ENCODE measurements around the gene UPK3BL1.
"Not testable (repeated sequence)": the region's sequence is repeated elsewhere in the genome, so short reads cannot be mapped to it uniquely, and the experiment has no call there.

The UPK3BL1 gene

DNA sequence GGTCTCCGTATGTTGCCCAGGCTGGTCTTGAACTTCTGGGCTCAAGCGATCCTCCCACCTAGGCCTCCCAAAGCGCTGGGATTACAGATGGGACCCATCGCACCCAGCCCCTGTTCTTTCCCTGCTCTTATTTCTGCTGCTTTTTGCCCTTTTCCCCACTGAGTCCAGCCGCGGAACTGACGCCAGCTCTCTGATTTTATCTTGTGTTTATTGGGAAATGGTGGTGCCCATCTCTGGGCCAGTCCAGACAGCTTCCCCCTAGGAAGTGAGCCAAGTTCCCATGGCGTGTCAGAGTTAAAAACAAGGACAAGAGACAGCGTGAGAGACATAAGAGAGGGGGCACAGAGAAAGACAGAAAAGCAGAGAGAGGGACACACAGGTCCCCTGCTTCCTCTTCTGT is 12.0 kb downstream of the UPK3BL1 start:
- H3K4me3 ChIP-seq (ENCODE audit: low read depth, low read length): not testable (repeated sequence)

- H3K4me3 ChIP-seq (ENCODE audit: low read depth, low read length): not testable (repeated sequence)
Measured at GRCh38 chr7:102627271-102627904, 15.2 kb downstream of the UPK3BL1 start.

GRCh38 chr7:102618122-102618521 is 24.5 kb downstream of the UPK3BL1 start:
- not testable (repeated sequence) for H3K4me3 ChIP-seq (ENCODE audit: low read depth, low read length)

DNA sequence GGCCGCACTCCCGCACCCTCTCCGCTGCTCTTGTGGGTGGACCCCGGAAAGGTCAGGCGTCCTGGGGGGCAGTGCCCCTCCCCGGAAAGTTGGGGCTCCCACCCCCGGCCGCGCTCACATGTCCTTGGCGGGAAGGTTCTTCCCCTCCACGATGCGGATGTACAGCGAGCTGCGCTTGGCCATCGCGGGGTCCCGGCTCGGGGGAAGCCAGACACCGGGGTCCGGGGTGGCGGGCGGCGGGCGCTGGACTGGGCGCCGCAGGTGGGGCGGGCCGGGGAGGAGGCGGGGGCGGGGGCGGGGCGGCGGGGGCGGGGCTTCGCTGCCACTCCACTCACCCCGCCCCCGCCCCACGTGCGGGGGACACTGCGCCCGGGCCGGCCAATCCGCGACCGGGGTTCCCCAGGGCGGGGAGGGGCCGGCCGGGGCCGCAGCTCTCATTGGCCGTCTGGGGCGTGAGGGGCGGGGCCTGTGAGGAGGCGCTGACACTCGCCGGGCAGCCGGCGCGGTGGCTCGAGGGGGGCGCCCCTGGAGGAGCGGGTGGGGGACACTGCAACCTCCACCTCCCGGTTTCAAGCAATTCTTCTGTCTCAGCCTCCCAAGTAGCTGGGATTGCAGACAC is 26.0 kb downstream of the UPK3BL1 start, which contains the start of gene RASA4:
Gene RASA4 (minus strand): TSS at position 250 of the 619 bp plus-strand sequence. CDS start 67 bp downstream, at position 183.
- H3K4me3 ChIP-seq (ENCODE audit: low read depth, low read length): peak within 1 kb of the TSS; percentile 48

- not testable (repeated sequence) for H3K4me3 ChIP-seq (ENCODE audit: low read depth, low read length)
Measured at GRCh38 chr7:102615930-102616329, 26.7 kb downstream of the UPK3BL1 start.

DNA sequence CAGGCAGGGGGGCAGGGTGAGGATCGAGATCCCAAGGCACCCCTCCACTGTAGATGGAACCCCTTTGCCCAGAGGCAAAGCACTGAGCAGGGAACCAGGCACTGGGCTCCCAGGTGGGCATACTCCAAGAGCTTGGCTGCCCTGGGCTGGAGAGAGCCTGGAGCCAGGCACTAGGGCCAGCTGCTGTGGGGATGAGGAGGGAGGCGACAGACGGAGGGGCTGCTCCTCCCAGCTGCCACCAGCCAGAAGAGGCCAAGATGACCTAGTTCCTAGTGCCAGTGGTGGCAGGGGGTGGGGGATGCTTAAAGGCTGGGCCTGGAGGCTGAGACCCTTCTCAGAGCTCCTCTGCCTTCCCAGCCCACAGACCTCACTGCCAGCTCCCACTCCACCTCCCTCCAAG is 27.7 kb downstream of the UPK3BL1 start:
- H3K4me3 ChIP-seq (ENCODE audit: low read depth, low read length): not testable (repeated sequence)

GRCh38 chr7:102614346-102614697 is 28.3 kb downstream of the UPK3BL1 start:
- not testable (repeated sequence) for H3K4me3 ChIP-seq (ENCODE audit: low read depth, low read length)

GRCh38 chr7:102613575-102614345 is 28.8 kb downstream of the UPK3BL1 start:
- not testable (repeated sequence) for H3K4me3 ChIP-seq (ENCODE audit: low read depth, low read length)

GRCh38 chr7:102611675-102612325 is 30.8 kb downstream of the UPK3BL1 start:
- not testable (repeated sequence) for H3K4me3 ChIP-seq (ENCODE audit: low read depth, low read length)

GRCh38 chr7:102611013-102611674 is 31.4 kb downstream of the UPK3BL1 start:
- H3K4me3 ChIP-seq (ENCODE audit: low read depth, low read length): not testable (repeated sequence)

- H3K4me3 ChIP-seq (ENCODE audit: low read depth, low read length): not testable (repeated sequence)
Measured at GRCh38 chr7:102610441-102610840, 32.1 kb downstream of the UPK3BL1 start.

GRCh38 chr7:102609734-102610133 is 32.9 kb downstream of the UPK3BL1 start:
- H3K4me3 ChIP-seq (ENCODE audit: low read depth, low read length): not testable (repeated sequence)

- H3K4me3 ChIP-seq (ENCODE audit: low read depth, low read length): not testable (repeated sequence)
Measured at GRCh38 chr7:102606848-102607247, 35.7 kb downstream of the UPK3BL1 start.

DNA sequence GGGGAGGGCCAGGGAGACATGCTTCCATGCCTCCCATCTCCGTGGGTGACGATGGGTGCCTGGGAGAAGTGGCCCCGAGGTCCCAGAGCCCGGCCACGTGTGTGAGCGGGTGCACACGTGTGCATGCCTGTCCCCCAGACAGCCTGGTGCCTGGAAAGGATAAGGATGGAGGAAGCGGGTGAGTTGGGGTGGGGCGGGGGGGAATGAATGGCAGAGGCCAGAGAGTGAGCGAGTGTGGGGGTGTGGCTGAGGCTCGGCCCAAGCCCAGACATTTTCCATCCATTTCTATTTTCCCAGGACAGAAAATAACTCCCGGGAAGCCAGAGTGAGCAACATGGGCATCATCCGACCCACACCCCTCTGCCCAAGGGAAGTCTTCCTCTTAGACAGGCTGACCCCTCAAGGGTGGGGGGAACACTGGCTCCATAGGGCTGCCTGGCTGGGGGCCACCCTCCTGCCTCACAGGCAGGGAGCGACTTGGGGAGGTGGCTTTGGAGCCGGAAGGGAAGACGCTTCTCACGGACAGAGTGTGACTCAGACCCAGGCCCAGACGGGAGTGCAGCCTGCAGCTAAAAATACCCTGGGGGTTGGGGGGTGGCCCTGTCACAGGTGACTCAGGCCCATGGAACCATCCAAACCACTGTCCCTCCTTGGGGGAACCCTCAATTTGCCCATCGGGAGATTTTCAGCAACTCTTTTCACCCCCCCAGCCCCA is 38.0 kb downstream of the UPK3BL1 start:
- not testable (repeated sequence) for H3K4me3 ChIP-seq (ENCODE audit: low read depth, low read length)

- H3K4me3 ChIP-seq (ENCODE audit: low read depth, low read length): not testable (repeated sequence)
Measured at GRCh38 chr7:102602317-102602716, 40.3 kb downstream of the UPK3BL1 start.

GRCh38 chr7:102599699-102600098 is 42.9 kb downstream of the UPK3BL1 start:
- not testable (repeated sequence) for H3K4me3 ChIP-seq (ENCODE audit: low read depth, low read length)

GRCh38 chr7:102596036-102596435 is 46.6 kb downstream of the UPK3BL1 start:
- H3K4me3 ChIP-seq (ENCODE audit: low read depth, low read length): not testable (repeated sequence)

DNA sequence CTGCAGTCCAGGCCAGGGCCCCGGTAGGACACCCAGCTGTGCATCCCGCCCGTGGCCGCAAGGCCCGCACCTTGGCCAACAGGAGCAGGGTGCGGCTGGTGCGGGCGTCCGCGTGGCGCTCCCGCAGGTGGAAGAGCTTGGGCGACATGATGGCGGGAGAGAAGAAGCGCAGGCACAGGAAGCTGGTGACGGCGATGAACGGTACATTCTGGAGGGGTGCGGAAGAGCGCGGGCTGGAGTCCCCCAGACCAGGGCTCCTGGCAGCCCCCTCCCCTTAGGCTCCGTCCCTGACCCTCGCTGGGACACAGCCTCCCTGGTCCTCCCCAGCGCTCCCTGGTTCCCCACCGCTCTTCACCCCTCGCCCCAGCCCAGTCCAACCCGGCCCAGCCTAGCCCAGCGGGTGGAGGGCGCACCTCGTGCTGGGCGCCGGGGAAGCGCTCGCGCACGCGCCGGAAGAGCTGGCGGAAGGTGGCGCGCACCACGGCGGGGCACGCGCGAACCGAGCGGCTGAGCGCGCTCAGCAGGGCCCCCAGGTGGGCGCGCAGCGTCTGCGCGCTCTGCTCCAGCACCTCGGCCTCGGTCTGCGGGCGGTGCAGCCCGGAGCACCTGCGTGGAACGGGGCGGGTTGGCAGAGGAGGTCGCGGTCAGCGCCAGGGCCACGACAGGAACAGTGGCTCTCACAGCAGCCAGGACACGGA is 48.8 kb downstream of the UPK3BL1 start:
- not testable (repeated sequence) for H3K4me3 ChIP-seq (ENCODE audit: low read depth, low read length)

DNA sequence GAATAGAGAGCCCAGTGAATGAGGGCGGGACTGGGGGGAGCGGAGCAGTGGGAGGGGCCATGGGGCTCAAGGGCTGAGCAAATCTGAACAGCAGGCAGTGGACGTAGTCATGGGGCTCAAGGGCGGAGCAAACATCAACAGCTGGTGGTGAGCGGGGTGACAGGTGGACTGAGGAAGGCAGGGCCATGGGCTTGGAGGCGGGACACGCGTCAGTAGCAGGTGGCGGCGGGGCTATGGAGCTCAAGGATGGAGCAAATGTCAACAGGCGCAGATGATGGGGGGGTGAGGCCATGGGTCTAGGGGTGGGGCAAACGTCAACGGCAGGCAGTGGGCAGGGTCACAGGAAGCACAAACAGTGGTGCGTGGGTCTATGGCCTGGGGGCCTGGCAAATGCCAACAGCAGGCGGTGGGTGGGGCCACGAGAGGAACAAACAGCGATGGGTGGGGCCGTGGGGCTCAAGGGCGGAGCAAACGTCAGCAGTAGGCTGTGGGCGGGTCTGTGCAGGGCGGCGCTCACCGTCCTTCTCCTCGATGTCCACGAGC is 50.0 kb downstream of the UPK3BL1 start:
- not testable (repeated sequence) for H3K4me3 ChIP-seq (ENCODE audit: low read depth, low read length)

Data from WI38 (cell line).